Activated naive CD8-positive, alpha-beta T cell (primary cell): ENCODE data around the gene SUGT1.
"Not testable (repeated sequence)": the region's sequence is repeated elsewhere in the genome, so short reads cannot be mapped to it uniquely, and the experiment has no call there.

Source experiments
- H3K27ac Mint-ChIP-seq: one replicate; pipeline ENCODE4 v1.8.0; 2021; ENCODE audit warnings: mixed read lengths
- H3K27me3 Mint-ChIP-seq: one replicate; pipeline ENCODE4 v1.8.0; 2021; ENCODE audit warnings: mixed read lengths
- H3K36me3 Mint-ChIP-seq: one replicate; pipeline ENCODE4 v1.8.0; 2021; ENCODE audit warnings: mixed read lengths
- H3K4me1 Mint-ChIP-seq: one replicate; pipeline ENCODE4 v1.8.0; 2021; ENCODE audit warnings: low read depth, mixed read lengths
- H3K4me3 Mint-ChIP-seq: one replicate; pipeline ENCODE4 v1.8.0; 2021; ENCODE audit warnings: mild to moderate bottlenecking, mixed read lengths
- H3K9me3 Mint-ChIP-seq: one replicate; pipeline ENCODE4 v1.8.0; 2021; ENCODE audit warnings: low read depth, mixed read lengths

Gene SUGT1

DNA sequence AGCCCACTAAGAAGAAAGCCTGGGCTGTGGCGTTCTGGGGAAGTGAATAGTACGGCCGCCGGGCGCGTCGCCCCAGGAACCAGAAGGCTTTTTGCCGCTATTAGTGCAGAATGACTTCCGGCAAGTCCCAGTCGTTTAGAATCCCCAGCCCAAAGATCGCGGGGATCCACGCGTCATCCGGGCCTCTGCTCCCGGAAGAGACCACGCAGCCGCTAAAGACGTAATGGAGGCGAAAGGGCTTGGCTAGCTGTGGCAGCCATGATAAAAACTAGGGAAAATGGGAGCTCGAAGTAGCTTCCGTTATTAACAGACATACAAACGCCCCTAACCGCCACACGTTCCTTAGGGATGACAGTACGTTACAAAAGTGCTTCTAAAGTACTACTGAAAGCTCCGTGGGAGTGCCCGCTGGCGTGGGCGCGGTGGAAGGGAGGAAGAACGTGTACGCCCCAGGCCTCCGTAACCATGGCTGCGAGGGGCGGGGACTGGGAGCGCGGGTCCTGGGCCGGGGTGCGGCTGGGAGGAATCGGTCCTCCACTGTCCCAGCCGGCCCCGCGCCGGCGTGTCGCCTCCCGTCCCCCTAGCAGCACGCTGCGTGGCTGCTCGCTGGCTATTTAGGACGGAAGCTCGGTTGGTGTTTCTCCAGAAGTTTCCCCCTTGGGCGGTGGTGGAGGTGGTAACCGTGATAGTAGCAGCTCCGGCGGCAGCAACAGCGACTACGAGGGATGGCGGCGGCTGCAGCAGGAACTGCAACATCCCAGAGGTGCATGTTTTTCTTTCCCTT, at the start of gene SUGT1:
Gene SUGT1, plus strand, starts transcription at position 641 of the 784 bp plus-strand sequence. Its CDS starts 85 bp downstream, at position 726.
- no peaks in the 10 kb centered on the region for H3K27me3 Mint-ChIP-seq
- H3K27ac Mint-ChIP-seq: no peak within 1 kb of the TSS
- no peaks in the 10 kb centered on the region for H3K9me3 Mint-ChIP-seq
- no peak within 1 kb of the TSS for H3K4me3 Mint-ChIP-seq
- peaks cover 11% of the 10 kb centered on the region for H3K36me3 Mint-ChIP-seq
- peaks cover 11% of the 10 kb centered on the region for H3K4me1 Mint-ChIP-seq

GRCh38 chr13:52603316-52603715, 49.3 kb upstream of the SUGT1 start:
- not testable (repeated sequence) for H3K9me3 Mint-ChIP-seq, H3K4me1 Mint-ChIP-seq, H3K4me3 Mint-ChIP-seq, H3K27ac Mint-ChIP-seq, H3K36me3 Mint-ChIP-seq
- peaks cover 12% of the 10 kb centered on the region for H3K27me3 Mint-ChIP-seq

DNA sequence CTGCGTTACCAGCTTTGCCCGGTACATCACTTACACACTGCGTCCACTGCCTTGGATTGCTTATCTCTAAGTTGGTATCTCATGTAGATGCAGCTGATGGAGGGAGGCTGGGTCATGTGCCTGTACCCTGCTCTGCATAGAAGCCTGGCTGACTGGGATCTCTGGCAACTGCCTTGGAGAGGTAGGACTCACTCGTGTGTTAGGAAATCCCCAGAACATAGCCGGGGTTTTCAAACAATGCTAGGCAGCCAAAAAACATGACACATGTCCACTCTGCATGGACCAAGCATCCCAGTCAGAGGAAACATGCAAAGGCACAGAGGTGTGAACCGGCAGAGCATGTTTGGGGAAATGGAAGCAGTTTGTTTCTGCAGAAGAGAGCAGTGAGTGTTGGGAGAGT, 46.5 kb upstream of the SUGT1 start:
- not testable (repeated sequence) for H3K27ac Mint-ChIP-seq, H3K4me3 Mint-ChIP-seq, H3K4me1 Mint-ChIP-seq, H3K27me3 Mint-ChIP-seq, H3K9me3 Mint-ChIP-seq, H3K36me3 Mint-ChIP-seq

DNA sequence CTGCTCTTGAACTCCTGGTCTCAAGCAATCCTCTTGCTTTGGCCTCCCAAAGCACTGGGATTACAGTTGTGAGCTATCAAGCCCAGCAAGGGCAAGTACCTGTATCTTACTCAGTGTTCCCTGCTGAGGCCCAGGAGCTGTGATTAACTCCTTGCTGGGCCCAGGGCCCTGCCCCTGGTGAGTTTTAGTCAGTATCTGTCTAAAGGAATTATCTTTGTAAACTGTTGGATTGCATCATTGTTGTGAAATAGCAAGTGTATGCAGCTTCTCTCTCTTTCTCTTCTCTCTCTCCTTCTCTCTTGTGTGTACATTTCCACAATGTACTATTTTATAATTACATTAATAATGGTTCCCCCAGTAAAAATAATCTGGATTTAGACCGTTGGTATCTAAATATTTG, 45.8 kb upstream of the SUGT1 start:
- not testable (repeated sequence) for H3K36me3 Mint-ChIP-seq, H3K4me3 Mint-ChIP-seq, H3K27me3 Mint-ChIP-seq, H3K27ac Mint-ChIP-seq, H3K9me3 Mint-ChIP-seq, H3K4me1 Mint-ChIP-seq

- not testable (repeated sequence) for H3K36me3 Mint-ChIP-seq, H3K9me3 Mint-ChIP-seq, H3K27me3 Mint-ChIP-seq, H3K4me1 Mint-ChIP-seq, H3K4me3 Mint-ChIP-seq, H3K27ac Mint-ChIP-seq
Measured at GRCh38 chr13:52608184-52608583, 44.5 kb upstream of the SUGT1 start.

DNA sequence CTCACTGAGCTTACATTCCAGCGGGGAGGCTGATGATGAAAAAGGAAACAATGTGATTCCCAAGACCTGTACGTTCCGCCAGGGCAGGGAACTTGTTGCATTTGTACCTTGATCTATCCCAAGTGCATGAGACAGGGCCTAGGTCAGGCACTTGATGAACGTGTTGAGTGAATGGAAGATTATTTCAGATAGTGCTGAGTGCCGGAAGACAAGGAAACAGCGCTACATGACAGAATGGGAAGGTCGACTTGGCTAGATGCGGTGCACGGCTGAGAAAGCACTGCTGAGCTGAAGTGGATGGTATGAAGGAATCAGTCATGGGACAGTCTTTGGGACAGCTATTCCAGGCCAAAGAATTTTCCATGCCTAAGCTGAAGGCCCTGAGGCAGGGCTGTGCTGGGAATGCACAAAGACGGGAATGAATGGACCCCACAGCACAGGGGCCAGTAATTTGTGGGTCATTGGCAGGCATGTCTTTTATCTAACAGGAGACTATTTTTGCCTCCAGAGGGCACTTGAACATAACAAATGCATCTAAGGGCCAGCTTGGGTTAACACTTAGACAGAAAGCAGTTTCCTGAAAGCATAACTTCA, 43.5 kb upstream of the SUGT1 start:
- H3K27ac Mint-ChIP-seq, H3K4me1 Mint-ChIP-seq, H3K27me3 Mint-ChIP-seq, H3K9me3 Mint-ChIP-seq, H3K4me3 Mint-ChIP-seq, H3K36me3 Mint-ChIP-seq: not testable (repeated sequence)

DNA sequence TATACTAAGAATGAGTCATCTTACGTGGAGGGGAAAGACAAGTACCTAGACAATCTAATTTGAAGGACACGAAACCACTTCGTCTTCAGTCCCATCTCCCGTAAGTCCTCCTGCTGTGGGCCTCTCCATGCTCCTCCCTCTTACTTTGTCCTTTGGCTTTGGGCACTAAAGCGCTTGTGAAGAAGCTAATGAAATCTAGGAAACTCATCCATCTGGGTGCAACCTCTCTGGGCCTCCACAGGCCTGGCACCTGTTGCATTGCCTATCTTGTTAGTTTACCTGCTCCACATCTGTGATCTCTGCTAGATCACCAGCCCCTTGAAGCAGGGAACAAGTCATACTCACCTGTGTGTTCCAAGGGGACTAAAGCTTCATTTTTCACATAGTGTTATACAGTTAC, 42.5 kb upstream of the SUGT1 start:
- H3K4me3 Mint-ChIP-seq, H3K27me3 Mint-ChIP-seq, H3K9me3 Mint-ChIP-seq, H3K27ac Mint-ChIP-seq, H3K36me3 Mint-ChIP-seq, H3K4me1 Mint-ChIP-seq: not testable (repeated sequence)

DNA sequence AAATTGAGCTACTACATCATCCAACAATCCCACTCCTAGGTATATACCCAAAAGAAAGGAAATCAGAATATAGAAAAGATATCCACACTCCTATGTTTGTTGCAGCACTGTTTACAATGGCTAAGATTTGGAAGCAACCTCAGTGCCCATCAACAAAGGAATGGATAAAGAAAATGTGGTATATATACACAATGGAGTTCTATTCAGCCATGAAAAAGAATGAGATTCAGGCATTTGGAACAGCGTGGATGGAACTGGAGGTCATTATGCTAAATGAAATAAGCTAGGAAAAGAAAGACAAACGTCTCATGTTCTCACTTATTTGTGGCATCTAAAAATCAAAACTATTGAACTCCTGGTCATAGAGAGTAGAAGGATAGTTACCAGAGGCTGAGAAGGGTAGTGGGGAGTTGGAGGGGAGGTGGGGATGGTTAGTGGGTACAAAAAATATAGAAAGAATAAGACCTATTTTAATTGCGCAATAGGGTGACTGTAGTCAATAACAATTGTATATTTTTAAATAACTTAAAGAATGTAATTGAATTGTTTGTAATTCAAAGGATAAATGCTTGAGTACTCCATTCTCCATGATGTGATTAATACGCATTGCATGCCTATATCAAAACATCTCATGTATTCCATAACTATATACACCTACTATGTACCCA, 37.4 kb upstream of the SUGT1 start:
- H3K36me3 Mint-ChIP-seq: no peaks in the 10 kb centered on the region
- H3K27me3 Mint-ChIP-seq: peaks cover 1% of the 10 kb centered on the region
- H3K27ac Mint-ChIP-seq: no peak overlapping the region
- H3K9me3 Mint-ChIP-seq: no peaks in the 10 kb centered on the region
- H3K4me1 Mint-ChIP-seq: peaks cover 18% of the 10 kb centered on the region
- peak overlapping the region; percentile 65 for H3K4me3 Mint-ChIP-seq

DNA sequence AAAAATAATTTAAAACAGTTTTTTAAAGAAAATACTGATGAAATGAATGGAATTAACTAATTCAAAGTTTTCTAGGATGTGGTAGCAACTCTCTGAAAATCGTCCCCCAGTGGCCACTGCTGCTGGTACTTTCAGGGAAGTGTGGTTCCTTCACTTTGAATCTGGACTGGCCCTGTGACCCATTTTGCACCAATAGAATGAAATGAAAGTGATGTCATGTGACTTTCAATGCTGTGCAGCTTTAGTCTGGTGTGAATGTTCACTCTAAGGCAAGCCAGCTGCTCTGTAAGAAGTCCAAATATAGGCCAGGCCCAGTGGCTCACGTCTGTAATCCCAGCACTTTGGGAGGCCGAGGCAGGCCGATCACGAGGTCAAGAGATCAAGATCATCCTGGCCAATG, 36.8 kb upstream of the SUGT1 start:
- peaks cover 1% of the 10 kb centered on the region for H3K27me3 Mint-ChIP-seq
- peak overlapping the region; percentile 54 for H3K27ac Mint-ChIP-seq
- H3K36me3 Mint-ChIP-seq: no peaks in the 10 kb centered on the region
- H3K4me3 Mint-ChIP-seq: peak overlapping the region; percentile 99
- H3K9me3 Mint-ChIP-seq: no peaks in the 10 kb centered on the region
- peaks cover 20% of the 10 kb centered on the region for H3K4me1 Mint-ChIP-seq

DNA sequence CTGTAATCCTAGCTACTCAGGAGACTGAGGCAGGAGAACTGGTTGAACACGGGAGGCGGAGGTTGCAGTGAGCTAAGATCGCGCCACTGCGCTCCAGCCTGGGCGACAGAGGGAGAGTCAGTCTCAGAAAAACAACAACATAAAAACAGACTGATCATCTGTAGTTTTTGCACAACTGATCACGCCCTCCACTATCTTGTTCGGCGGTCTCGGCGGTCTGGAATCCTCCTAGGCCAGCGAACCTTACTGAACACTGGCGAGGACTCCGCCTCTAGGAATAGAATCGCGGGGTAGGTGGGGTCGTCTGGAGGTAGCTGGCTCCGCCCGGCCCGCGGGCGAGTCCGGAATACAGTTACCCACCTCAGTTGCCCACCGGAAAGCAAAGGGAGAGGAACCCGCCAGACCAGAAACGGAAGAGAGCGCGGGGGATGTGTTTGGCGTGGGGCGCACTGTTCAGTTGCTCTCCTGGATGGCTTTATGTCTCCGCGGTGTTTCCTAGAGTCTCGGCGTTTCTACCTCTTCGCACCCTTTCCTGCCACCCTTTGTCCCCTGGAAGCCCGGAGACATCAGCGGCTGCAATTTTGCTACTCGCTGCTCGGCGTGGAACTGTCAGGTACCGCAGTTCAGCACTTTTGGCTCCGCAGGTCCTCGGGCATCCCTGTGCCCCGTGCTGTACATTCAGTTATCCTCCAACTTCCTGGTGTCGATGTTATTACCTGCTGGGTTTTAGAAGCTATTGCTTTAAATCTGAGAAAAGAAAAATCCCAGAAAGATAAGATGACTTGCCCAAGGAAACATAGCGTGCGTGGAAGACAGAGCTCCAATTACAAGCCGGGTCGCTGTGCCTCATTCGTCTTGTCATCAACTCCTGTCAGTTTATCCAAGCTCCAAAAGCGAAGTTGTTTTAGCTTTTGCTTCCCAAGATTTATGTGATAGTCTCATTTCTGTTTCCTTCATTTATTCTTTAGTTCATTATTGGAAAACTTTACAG, 35.3 kb upstream of the SUGT1 start:
- H3K9me3 Mint-ChIP-seq: no peaks in the 10 kb centered on the region
- H3K36me3 Mint-ChIP-seq: no peaks in the 10 kb centered on the region
- H3K4me3 Mint-ChIP-seq: peak overlapping the region; percentile 99
- H3K4me1 Mint-ChIP-seq: peaks cover 30% of the 10 kb centered on the region
- H3K27me3 Mint-ChIP-seq: no peaks in the 10 kb centered on the region
- H3K27ac Mint-ChIP-seq: peak overlapping the region; percentile 96

DNA sequence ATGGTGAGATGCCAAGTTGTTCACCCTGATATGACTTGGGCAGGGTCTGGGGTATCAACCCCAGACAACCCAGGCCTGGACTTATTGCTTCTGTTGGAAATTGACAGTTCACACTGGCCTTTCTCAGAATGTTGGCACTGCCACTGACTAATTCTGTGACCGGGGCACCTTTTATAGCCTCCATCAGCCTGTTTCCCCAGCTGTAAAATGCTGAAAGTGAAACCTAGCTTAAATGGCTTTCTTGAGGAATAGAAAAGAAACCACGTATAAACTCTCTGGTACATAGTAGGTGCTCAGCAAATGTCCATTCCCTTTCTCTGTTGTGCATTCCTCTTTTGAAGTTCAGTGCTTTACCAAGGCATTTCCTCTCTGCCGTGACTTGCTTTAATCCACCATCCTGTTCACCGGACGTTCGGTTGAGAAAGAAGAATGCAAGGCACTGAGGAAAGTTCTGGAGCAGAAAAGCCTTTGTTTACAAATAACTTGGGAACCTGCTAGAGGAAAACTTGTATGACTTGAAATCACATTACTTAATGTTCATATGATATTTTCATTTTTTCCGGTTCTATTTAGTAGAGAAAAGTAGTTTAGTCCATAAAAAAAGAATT, 21.4 kb upstream of the SUGT1 start:
- not testable (repeated sequence) for H3K4me3 Mint-ChIP-seq, H3K36me3 Mint-ChIP-seq, H3K27ac Mint-ChIP-seq, H3K4me1 Mint-ChIP-seq, H3K9me3 Mint-ChIP-seq, H3K27me3 Mint-ChIP-seq

DNA sequence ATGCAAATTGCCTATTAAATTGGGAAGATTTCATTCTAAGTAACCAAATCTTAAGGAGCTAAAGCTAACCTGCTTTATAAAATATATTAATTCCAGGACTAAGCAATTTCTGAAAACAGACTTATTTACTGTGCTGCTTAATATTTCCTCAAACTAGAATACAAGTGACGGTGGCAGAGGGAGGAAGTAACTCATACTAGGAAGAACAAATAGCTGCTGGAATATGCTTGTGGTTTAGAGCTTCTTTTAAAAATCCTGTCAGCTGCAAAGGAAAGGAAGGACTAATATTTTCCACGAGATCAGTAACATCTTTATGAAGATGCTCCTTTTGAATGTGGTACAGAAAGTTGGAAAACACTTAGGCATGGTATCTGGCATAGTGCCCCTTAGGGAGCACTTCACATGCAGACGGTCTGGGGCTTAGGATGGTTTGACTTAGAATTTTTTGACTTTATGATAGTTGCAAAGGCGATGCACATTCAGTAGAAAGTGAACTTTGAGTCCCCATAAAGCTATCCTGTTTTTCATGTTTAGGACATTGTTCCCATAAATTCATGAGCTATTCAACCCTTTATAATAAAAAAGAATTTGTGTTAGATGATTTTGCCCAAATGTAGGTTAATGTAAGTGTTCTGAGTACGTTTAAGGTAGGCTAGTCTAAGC, 13.8 kb upstream of the SUGT1 start:
- Mint-ChIP-seq H3K36me3 (peaks cover 16% of the 10 kb centered on the region), H3K27ac (no peak overlapping the region), H3K9me3 (no peaks in the 10 kb centered on the region), H3K4me3 (no peak overlapping the region), H3K4me1 (no peaks in the 10 kb centered on the region), H3K27me3 (no peaks in the 10 kb centered on the region)

DNA sequence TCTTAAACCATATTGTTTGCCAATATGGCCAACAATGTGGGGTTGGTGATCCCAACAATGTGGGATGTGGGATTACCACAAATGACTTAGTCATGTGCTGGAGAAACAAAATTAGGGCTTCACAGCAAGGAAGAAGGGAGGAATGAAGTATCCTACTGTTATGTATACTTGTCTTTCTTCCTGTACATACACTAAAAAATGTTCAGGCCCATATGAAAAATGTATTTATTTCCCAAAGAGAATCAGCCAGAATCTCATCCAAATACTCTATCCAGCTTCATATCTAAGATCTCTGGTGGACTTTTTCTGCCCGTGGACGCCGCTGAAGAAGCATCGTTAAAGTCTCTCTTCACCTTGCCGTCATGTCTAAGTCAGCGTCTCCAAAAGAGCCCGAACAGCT, 10.5 kb upstream of the SUGT1 start, which contains the start of gene HNRNPA1L2:
Gene HNRNPA1L2, plus strand, starts transcription at position 301 of the 400 bp plus-strand sequence. Its CDS starts 62 bp downstream, at position 363.
- peaks cover 16% of the 10 kb centered on the region for H3K36me3 Mint-ChIP-seq
- no peak within 1 kb of the TSS for H3K4me3 Mint-ChIP-seq
- H3K27me3 Mint-ChIP-seq: no peaks in the 10 kb centered on the region
- no peaks in the 10 kb centered on the region for H3K9me3 Mint-ChIP-seq
- H3K27ac Mint-ChIP-seq: no peak within 1 kb of the TSS
- no peaks in the 10 kb centered on the region for H3K4me1 Mint-ChIP-seq

GRCh38 chr13:52644108-52644507, 8.5 kb upstream of the SUGT1 start:
- Mint-ChIP-seq H3K27ac (no peak overlapping the region), H3K4me3 (no peak overlapping the region), H3K36me3 (peaks cover 19% of the 10 kb centered on the region), H3K4me1 (no peaks in the 10 kb centered on the region), H3K27me3 (no peaks in the 10 kb centered on the region), H3K9me3 (no peaks in the 10 kb centered on the region)
